ENCODE data around the gene RAC2.

Gene RAC2

DNA sequence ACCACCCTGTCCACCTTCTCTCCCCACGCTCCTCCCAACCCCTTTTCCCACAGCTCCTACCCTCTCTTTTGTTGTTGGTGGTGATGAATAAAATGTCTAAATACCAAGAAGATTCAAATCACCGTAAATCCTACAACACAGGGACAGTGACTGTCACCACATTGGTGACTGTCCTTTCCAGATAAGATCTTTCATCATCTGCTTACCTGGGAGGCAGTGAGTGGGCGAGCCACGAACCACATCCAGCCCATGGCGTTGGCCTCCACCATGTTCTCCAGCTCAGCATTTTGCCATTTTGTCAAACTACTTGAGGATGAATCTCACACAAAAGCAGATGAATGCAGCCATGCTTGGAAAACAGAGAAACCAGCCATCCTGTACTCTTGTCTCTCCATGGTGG is 31.6 kb upstream of the RAC2 start:
- no peak for DNase-seq (ENCODE audit: low read depth, low spot score)

DNA sequence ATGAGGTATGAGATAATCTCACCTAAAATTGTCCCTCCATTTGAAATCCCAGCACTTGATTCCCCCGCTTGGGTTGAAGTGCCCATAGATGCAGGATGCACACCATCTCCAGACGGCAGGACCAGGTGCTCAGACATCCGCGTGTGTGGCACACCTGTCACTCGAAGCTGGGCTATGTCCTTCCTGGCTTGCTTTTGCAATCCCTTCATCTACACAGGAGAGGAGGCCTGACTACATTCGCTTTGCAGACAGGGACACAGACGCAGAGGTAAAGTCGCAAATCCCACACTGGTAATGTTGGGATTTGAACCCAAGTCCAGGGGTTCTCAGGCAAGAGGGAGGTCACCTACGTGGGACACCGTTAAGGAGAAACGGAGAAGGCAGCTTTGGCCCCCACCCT is 31.1 kb upstream of the RAC2 start:
- DNase-seq (ENCODE audit: low read depth, low spot score), result no peak

DNA sequence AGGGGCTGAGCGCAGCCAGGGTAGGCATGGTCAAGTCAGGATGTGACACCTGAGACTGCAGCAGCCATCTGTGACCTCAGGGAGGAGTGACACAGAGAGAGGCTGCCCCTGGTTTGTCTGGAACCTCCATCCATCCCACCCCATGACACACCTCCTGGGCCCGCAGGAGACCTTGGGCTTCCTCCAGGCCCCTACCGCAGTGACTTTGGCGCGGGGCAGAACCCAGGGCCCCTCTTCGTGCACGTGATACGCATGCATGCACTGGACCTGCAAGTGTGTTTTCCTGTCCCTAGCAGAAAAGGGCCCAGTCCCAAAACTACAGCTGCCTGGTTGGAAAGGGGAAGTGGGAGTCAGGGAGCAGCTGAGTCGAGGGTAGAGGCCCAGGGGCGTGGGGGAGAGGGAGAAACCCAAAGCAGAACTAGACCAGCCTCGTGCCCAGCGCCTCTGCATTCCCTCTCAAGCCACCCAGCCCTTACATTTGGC is 30.4 kb upstream of the RAC2 start:
- DNase-seq (ENCODE audit: low read depth, low spot score), result no peak

- DNase-seq (ENCODE audit: low read depth, low spot score), result no peak
These were observed 29.8 kb upstream of the RAC2 start for GRCh38 chr22:37273846-37274225.

- no peak for DNase-seq (ENCODE audit: low read depth, low spot score)
These were observed 29.2 kb upstream of the RAC2 start for GRCh38 chr22:37273126-37273845.

GRCh38 chr22:37270928-37271650 is 27.0 kb upstream of the RAC2 start:
- no peak for DNase-seq (ENCODE audit: low read depth, low spot score)

GRCh38 chr22:37269936-37270678 is 26.0 kb upstream of the RAC2 start:
- DNase-seq (ENCODE audit: low read depth, low spot score), result no peak

GRCh38 chr22:37267661-37268413 is 23.8 kb upstream of the RAC2 start:
- no peak for DNase-seq (ENCODE audit: low read depth, low spot score)

GRCh38 chr22:37267135-37267587 is 23.1 kb upstream of the RAC2 start:
- no peak for DNase-seq (ENCODE audit: low read depth, low spot score)

DNA sequence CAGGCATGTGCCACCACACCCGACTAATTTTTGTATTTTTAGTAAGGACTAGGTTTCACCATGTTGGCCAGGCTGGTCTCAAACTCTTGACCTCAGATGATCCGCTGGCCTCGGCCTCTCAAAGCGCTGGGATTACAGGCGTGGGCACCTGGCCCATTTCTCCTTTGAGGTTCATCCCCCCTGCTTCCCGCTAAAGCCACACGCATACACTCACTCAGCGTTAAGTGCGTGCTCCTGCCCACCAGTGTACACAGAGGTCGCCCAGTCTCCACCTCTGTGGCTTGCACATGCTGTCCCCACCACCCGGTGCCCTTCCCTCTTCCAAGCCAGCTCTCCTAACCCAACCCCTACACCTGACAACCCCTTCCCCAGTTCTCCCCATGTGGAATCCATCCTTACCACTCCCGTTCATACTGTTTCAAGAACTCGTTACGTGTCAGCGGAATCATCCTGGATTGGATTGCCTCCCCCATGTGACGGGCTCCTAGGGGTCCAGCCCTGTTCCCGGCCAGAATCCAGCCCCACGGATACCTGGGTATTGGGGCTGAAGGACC is 22.6 kb upstream of the RAC2 start:
- DNase-seq (ENCODE audit: low read depth, low spot score), result no peak

DNA sequence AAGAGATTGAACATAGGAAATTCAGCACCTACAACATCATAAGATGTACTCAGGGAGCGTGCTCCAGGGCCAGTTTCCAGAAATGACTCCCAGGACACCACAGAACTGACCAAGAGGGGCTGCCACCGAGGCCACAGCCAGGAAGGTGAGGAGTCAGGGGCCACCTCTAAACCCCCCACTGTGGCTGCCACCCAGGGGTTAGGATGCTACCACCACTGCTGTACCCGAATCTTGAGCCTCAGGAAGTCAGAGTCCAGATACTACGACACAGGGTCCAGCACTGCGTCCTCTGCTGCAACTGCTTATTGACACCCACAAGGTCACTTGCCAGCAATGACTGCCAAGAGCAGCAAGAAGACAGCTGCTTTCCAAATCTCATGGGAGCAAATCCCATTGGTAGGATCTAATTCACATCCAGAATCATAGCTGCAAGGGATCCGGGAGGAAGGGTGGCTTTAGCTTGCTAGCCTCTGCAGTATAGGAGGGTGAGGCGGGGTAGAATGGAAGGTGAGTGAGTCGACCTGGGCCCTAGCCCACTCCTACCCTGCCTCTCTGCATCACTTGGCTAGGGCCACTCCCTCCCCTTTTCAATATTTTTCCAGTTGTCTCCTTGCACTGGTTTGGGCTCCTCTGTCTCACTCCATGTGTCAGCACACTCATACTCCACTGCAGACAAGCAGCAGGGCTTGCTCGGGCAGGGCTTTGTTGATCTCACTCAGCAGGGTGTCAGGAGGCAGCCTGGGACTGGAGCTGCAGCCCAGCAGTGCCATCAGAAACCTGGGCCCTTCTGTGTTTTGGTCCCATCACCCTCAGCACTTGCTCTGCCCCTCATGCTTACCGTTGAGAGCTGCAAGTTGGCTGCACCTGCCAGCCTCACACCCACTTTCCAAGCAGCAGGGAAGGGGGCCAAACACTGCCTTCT is 20.2 kb upstream of the RAC2 start:
- DNase-seq (ENCODE audit: low read depth, low spot score), result no peak

DNA sequence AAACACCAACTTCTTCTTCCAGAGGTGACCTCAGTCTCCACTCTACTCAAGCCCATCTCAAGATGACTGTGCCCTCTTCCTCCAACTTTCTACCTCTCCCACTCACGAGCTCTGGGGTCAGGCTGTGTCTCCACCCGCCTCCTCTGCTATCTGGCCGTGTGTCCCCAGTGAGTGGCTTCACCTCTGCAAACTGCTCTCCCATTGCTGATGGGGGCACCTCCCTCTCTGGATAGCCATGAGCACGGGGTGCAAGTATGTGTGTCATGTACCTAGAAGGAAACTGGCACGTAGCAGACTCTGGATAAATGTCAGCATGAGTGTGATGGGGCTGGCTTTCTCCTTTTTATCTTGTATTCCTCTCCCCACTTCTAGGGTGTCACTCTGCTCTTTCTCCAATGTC is 18.3 kb upstream of the RAC2 start:
- DNase-seq (ENCODE audit: low read depth, low spot score), result no peak

GRCh38 chr22:37260901-37261336 is 16.9 kb upstream of the RAC2 start:
- DNase-seq (ENCODE audit: low read depth, low spot score), result no peak

GRCh38 chr22:37260155-37260795 is 16.2 kb upstream of the RAC2 start:
- no peak for DNase-seq (ENCODE audit: low read depth, low spot score)

GRCh38 chr22:37259540-37260029 is 15.5 kb upstream of the RAC2 start:
- no peak for DNase-seq (ENCODE audit: low read depth, low spot score)

DNA sequence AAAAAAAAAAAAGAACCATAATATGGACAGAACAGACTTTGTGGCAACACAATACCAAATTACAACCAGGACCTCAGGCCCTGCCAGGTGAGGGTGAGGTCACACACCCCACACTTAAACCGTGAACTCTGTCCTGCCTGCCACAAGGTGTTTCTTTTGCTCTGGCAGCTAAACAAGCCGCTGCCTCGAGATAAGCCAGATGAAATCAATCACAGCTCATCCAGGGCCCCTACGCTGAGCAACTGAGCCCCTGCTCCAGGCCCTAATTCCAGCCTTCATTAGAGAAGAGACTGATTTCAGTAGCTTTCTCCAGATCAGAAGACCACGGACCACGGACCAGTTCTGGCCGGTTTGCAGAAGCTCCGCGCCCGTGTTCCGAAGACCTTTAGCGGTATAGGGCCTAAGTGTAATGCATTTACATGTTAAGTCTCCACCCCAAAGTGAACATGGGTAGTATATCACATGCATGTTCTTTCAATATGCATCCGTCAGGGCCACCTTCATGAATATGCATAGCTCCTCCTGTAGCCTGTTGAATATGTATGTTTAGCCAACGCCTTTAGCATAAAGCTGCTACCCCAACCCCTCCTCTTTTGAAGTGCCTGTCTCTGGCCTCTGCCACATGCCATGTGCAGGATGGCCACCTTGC is 14.8 kb upstream of the RAC2 start:
- no peak for DNase-seq (ENCODE audit: low read depth, low spot score)

DNA sequence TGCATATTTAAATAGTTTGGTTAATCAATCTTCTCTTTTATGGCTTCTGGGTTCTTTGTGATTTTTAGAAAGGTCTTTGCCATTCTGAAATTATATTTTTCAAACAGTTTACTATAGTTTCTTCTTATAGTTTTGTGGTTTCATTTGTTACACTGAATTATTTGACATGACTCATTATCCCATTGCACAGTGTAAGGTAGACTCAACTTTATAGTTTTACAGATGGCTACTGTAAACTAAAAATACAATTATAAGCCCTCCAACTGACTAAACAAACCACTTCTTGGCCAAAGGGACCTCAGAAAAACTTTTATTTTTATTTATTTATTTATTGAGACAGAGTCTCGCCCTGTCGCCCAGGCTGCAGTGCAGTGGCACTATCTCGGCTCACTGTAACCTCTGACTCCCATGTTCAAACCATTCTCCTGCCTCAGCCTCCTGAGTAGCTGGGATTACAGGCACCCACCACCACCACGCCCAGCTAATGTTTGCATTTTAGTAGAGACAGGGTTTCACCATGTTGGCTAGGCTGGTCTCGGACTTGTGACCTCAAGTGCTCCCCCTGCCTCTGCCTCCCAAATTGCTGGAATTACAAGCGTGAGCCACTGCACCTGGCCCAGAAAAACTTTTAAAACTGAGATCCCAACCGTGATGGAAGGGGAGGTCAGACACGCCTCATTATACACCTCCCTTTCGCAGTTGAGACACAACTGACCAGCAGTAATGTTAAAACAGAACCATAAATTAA is 14.1 kb upstream of the RAC2 start:
- DNase-seq (ENCODE audit: low read depth, low spot score), result no peak

GRCh38 chr22:37256075-37256726 is 12.1 kb upstream of the RAC2 start:
- DNase-seq (ENCODE audit: low read depth, low spot score), result no peak

Measured in smooth muscle cell of the brain vasculature (primary cell).